T-helper 1 cell (primary cell): ENCODE data around the gene DRD5.
"Not testable (repeated sequence)": the region's sequence is repeated elsewhere in the genome, so short reads cannot be mapped to it uniquely, and the experiment has no call there.

ENCODE experiments used
- DNase-seq, 5 donors: peaks; one replicate each; pipeline ENCODE4 v3.0.0-alpha.2; 2012 to 2020
- total RNA-seq, 4 donors: gene quantifications; one replicate each; lab custom pipeline; 2026; lab: John Stamatoyannopoulos, UW

The DRD5 gene
- total RNA-seq, result 0 reads per million in 4 donors

- no peak for DNase-seq
Observed at GRCh38 chr4:9781343-9782135, at the start of gene DRD5. DRD5 (plus strand) TSS chr4:9781634; CDS start chr4:9782030, 396 bp downstream.

GRCh38 chr4:9732256-9732655 is 49.2 kb upstream of the DRD5 start:
- not testable (repeated sequence) for DNase-seq

- DNase-seq, result no peak
Observed at GRCh38 chr4:9735515-9735914, 45.9 kb upstream of the DRD5 start.

GRCh38 chr4:9737280-9737679 is 44.2 kb upstream of the DRD5 start:
- DNase-seq, result not testable (repeated sequence)

GRCh38 chr4:9743789-9744188 is 37.6 kb upstream of the DRD5 start:
- DNase-seq, result not testable (repeated sequence)

- no peak for DNase-seq
Observed at GRCh38 chr4:9745782-9746181, 35.7 kb upstream of the DRD5 start.

GRCh38 chr4:9758641-9759317 is 22.7 kb upstream of the DRD5 start:
- DNase-seq, result no peak

GRCh38 chr4:9762823-9763475 is 18.5 kb upstream of the DRD5 start:
- peak in 2 of 5 donors; percentile 15 to 57 for DNase-seq

- DNase-seq, result no peak
Observed at GRCh38 chr4:9764155-9764696, 17.2 kb upstream of the DRD5 start.

- DNase-seq, result peak in 1 of 5 donors; percentile 6
Observed at GRCh38 chr4:9765091-9765490, 16.3 kb upstream of the DRD5 start.

GRCh38 chr4:9769321-9769720 is 12.1 kb upstream of the DRD5 start:
- no peak for DNase-seq

- no peak for DNase-seq
Observed at GRCh38 chr4:9771034-9771433, 10.4 kb upstream of the DRD5 start.

GRCh38 chr4:9773471-9773870 is 8.0 kb upstream of the DRD5 start:
- DNase-seq, result no peak

GRCh38 chr4:9782136-9782436 is 652 bp downstream of the DRD5 start:
- no peak for DNase-seq

GRCh38 chr4:9785891-9786290 is 4.5 kb downstream of the DRD5 start:
- DNase-seq, result not testable (repeated sequence)

- no peak for DNase-seq
Observed at GRCh38 chr4:9792381-9792780, 10.9 kb downstream of the DRD5 start.

GRCh38 chr4:9796641-9797040 is 15.2 kb downstream of the DRD5 start:
- not testable (repeated sequence) for DNase-seq

- DNase-seq, result no peak
Observed at GRCh38 chr4:9800848-9801247, 19.4 kb downstream of the DRD5 start.

GRCh38 chr4:9804918-9805317 is 23.5 kb downstream of the DRD5 start:
- no peak for DNase-seq

- no peak for DNase-seq
Observed at GRCh38 chr4:9808077-9808476, 26.6 kb downstream of the DRD5 start.

- DNase-seq, result no peak
Observed at GRCh38 chr4:9811806-9812205, 30.4 kb downstream of the DRD5 start.

GRCh38 chr4:9812501-9813340 is 31.3 kb downstream of the DRD5 start:
- DNase-seq, result peak in 1 of 5 donors; percentile 24

GRCh38 chr4:9816285-9816684 is 34.9 kb downstream of the DRD5 start:
- no peak for DNase-seq
